Astrocyte of the spinal cord (primary cell): ENCODE measurements around the gene HAUS6.
"Not testable (repeated sequence)": the region's sequence is repeated elsewhere in the genome, so short reads cannot be mapped to it uniquely, and the experiment has no call there.

Experiments
- DNase-seq: peaks from one replicate; pipeline ENCODE4 v3.0.0; 2011; ENCODE audit warnings: low read depth, low spot score
- H3K4me3 ChIP-seq: 2 replicates; pipeline ENCODE4 v1.5.1; 2011; ENCODE audit warnings: low read depth, mild to moderate bottlenecking, low read length, moderate library complexity
- CTCF ChIP-seq: IDR thresholded peaks from 2 replicates; pipeline ENCODE4 v1.5.1; 2012; ENCODE audit warnings: low read depth, mild to moderate bottlenecking, low read length, inconsistent platforms
- in situ Hi-C: cut with HindIII; loops from 2 replicates; pipeline ENCODE4 v1.10.0; 2017; ENCODE audit warnings: low sequenced_read_pairs

Gene HAUS6

DNA sequence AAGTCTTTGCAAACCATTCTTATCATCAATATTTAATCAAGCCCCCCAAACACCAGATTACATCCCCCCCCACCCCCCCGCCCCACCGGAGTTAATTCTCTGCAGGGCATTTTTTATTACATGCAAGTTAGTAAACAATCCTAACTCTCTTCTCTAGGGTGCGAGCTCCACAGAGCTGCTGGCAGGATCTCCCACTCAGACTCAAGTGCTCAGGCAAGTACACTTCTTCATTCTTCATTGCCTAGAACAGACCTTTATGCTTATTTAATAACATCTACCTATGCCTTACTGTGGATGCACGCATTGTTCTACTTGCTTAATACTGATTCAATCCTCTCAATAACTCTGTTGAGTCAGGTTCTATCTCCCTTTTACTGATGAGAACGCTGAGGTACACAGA, 79.6 kb downstream of the HAUS6 start:
- H3K4me3 ChIP-seq, result no peak overlapping the region
- in situ Hi-C loops, result no loop called here
- no peak for DNase-seq
- no peak for TF ChIP-seq CTCF

DNA sequence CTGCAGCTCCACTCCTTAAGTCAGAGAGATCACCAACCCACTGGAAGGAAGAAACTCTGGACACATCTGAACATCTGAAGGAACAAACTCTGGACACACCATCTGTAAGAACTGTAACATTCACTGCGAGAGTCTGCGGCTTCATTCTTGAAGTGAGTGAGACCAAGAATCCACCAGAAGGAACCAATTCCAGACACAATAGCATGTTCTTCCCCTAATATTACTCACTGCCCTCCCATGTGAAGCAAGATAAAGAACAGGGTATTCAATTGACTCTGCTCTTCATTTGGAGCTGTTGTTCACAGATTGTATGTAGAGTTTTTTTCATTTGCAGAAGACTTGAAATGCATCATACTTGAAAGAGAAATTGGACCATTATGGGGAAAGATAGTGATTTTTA, 80.5 kb downstream of the HAUS6 start:
- H3K4me3 ChIP-seq, result no peak overlapping the region
- DNase-seq, result no peak
- no peak for TF ChIP-seq CTCF
- in situ Hi-C loops, result no loop called here

DNA sequence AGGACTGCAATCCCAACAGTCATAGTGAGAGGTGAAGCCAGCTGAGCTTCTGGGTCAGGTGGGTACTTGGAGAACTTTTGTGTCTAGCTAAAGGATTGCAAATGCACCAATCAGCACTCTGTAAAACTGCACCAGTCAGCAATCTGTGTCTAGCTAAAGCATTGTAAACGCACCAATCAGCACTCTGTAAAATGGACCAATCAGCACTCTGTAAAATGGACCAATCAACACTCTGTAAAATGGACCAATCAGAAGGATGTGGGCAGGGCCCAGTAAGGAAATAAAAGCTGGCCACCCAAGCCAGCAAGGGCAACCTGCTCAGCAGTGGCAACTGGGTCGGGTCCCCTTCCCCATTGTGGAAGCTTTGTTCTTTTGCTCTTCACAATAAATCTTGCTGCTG, 81.1 kb downstream of the HAUS6 start:
- DNase-seq, in situ Hi-C loops, H3K4me3 ChIP-seq: not testable (repeated sequence)

DNA sequence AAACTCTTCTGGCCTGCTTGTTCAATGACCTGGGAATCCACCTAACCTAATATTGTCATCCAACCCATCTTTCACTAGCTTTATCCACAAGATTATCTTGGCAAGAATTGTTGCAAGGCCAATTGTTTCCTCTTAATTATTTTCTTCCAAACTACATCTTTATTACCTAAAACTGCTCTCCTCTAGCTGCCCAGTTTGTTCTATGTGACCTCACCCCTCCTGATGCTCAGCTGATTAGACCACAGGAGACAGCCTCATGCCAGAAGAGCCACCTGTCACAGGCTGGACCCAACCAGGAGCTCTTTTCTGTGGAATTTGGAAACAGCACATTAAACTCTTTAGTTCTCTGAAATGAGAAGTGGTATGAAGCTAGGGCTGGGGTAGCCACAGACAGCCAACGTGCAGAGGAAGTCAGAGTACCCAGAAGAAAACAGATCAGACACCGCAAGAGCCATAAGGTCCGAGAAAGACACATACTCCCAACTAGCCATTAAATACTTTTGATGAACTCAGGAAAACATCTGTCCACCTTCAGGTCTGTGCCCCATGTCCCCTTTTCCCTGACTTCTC, 81.7 kb downstream of the HAUS6 start:
- in situ Hi-C loops, result no loop called here
- no peak overlapping the region for H3K4me3 ChIP-seq
- DNase-seq, result no peak
- no peak for TF ChIP-seq CTCF

DNA sequence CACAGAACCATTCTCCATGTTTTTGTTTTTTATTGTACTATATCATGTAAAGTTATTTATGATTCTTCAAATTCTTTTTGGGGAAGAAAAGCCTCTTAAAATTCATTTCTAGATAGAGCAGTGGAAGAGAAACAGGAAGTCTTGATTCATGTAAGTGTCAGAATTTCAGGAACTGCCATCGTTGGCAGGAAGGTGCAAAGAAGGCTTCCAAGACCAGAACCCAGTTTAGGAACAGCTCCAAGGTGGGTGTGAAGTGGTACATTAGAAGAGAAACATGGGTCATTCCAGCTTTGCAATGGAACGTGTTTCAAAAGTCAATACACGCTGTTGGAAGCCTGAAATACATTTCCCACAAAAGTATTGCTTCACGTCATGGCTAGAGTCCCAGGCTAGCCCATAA, 84.5 kb downstream of the HAUS6 start:
- TF ChIP-seq CTCF, result no peak
- in situ Hi-C loops, result no loop called here
- no peak for DNase-seq
- H3K4me3 ChIP-seq, result no peak overlapping the region

GRCh38 chr9:19009391-19009965, 93.2 kb downstream of the HAUS6 start:
- no peak for TF ChIP-seq CTCF
- in situ Hi-C loops, result no loop called here
- no peak overlapping the region for H3K4me3 ChIP-seq

More at GRCh38 chr9:19009391-19009965, 93.2 kb downstream of the HAUS6 start:
- DNase-seq, result no peak
